Tibial nerve (tissue), 4 donors: ENCODE measurements around the gene ANO2. TPM values are rescaled to one million over a fixed set of nuclear protein-coding genes. Genes with fewer than 3 reads are reported as not detected.

ENCODE experiments used
- DNase-seq, 2 donors: peaks; one replicate each; pipeline ENCODE4 v3.0.0-alpha.2; 2019; ENCODE audit warnings: low spot score in 2 of 2
- H3K27ac ChIP-seq, 4 donors: fragments of 200-600 bp; sonication (generic) in 3 of 4; one replicate each; pipeline ENCODE4 v1.5.1; 2017 to 2019; ENCODE audit warnings: mild to moderate bottlenecking in 1 of 4
- H3K27me3 ChIP-seq, 2 donors: fragments of 200-600 bp; sonication (generic) in 1 of 2; one replicate each; pipeline versions ENCODE4 v1.5.1 to v1.6.0; 2017 to 2019
- H3K36me3 ChIP-seq, 3 donors: fragments of 200-600 bp; sonication (generic); one replicate each; pipeline ENCODE4 v1.5.1; 2018 to 2019
- H3K4me1 ChIP-seq, 4 donors: fragments of 200-600 bp; sonication (generic) in 3 of 4; one replicate each; pipeline ENCODE4 v1.5.1; 2017 to 2019
- H3K4me3 ChIP-seq, 4 donors: fragments of 200-600 bp; sonication (generic) in 3 of 4; one replicate each; pipeline ENCODE4 v1.5.1; 2017 to 2019; ENCODE audit warnings: mild to moderate bottlenecking in 1 of 4, moderate library complexity in 1 of 4
- H3K9me3 ChIP-seq, 4 donors: fragments of 200-600 bp; sonication (generic) in 3 of 4; one replicate each; pipeline ENCODE4 v1.5.1; 2017 to 2019
- CTCF ChIP-seq, 5 experiments: fragments of 200-600 bp in 3 of 5; fragments of 450-650 bp in 2 of 5; sonication (generic) in 3 of 5; IDR thresholded peaks; one replicate each; pipeline ENCODE4 v1.5.1; 2016 to 2019; ENCODE audit warnings: antibody characterized with exemption in 5 of 5, mild to moderate bottlenecking in 3 of 5, moderate library complexity in 2 of 5
- EP300 ChIP-seq, 2 donors: sonication (generic); formaldehyde crosslinking; IDR thresholded peaks; one replicate each; pipeline ENCODE4 v1.6.1; 2017; ENCODE audit warnings: antibody characterized with exemption in 2 of 2, mild to moderate bottlenecking in 1 of 2
- POLR2A ChIP-seq, 2 donors: fragments of 450-650 bp; IDR thresholded peaks; one replicate each; pipeline ENCODE4 v1.6.1; 2017; ENCODE audit warnings: antibody characterized with exemption in 2 of 2, mild to moderate bottlenecking in 2 of 2, moderate library complexity in 2 of 2
- WGBS, 2 donors: methylation state at CpG; one replicate each; pipeline ENCODE4 v1.1.5; 2018; 5-methylcytosine and 5-hydroxymethylcytosine counted together
- total RNA-seq, 4 donors: library from RNA; depleted of rRNA; stranded (reverse); fragments of >200 nt; gene quantifications; one replicate each; pipeline ENCODE4 v1.1.0, GENCODE V29; 2016

Gene ANO2
- total RNA-seq, 4 donors from 2014 or later: 13.8 to 23.2 (median 21.3) TPM

- peak in 1 of 2 donors; percentile 52 for DNase-seq
- TF ChIP-seq POLR2A (IDR thresholded peaks at IDR 0.05): no peak
- peak in 1 of 2 donors; percentile 69 for TF ChIP-seq EP300 (IDR thresholded peaks at IDR 0.05)
- no peaks in the 10 kb centered on the region for H3K27me3 ChIP-seq
- H3K27ac ChIP-seq: no peak overlapping the region
- H3K9me3 ChIP-seq: no peaks in the 10 kb centered on the region
- H3K4me1 ChIP-seq: no peaks in the 10 kb centered on the region
- H3K36me3 ChIP-seq: no peaks in the 10 kb centered on the region
- 71 to 80% methylated on average over 6 of the region's 6 CpGs for WGBS, 2 donors
- no peak overlapping the region for H3K4me3 ChIP-seq
These were observed 356.5 kb downstream of the ANO2 start for GRCh38 chr12:5588591-5588990.

DNA sequence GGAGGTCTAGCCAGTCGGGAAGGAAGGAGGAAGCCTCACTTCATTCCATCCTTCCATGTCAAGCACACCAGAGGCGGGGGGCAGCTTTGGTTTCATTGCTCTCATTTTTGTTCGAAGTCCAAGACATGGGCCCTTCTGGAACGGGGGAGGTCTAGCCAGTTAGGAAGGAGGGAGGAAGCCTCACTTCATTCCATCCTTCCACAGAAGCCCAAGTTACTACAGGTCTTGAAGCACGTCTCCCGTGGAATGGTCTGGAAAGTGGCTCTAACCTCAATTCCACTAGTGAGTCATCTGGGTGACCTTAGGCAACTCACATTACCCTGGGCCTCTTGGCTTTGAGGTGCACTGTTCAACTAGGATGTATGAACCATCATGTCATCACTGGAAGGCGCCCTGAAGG lies 356.9 kb downstream of the ANO2 start:
- Histone ChIP-seq H3K4me1 (no peaks in the 10 kb centered on the region), H3K27me3 (no peaks in the 10 kb centered on the region), H3K36me3 (no peaks in the 10 kb centered on the region), H3K9me3 (no peaks in the 10 kb centered on the region), H3K27ac (no peak overlapping the region), H3K4me3 (no peak overlapping the region)
- 79 to 83% methylated on average over 7 of the region's 7 CpGs for WGBS, 2 donors
- no peak for TF ChIP-seq POLR2A (IDR thresholded peaks at IDR 0.05)
- DNase-seq: peak in 1 of 2 donors; percentile 36

GRCh38 chr12:5587711-5588121 lies 357.3 kb downstream of the ANO2 start:
- Histone ChIP-seq H3K4me3 (no peak overlapping the region), H3K4me1 (peaks cover 0 to 4% (median 0%) of the 10 kb centered on the region in 4 donors), H3K27ac (no peak overlapping the region), H3K27me3 (no peaks in the 10 kb centered on the region), H3K36me3 (no peaks in the 10 kb centered on the region), H3K9me3 (no peaks in the 10 kb centered on the region)
- DNase-seq: no peak
- 33 to 49% methylated on average over 3 to 5 of the region's 5 CpGs for WGBS, 2 donors
- TF ChIP-seq CTCF (IDR thresholded peaks at IDR 0.05) (no peak), POLR2A (IDR thresholded peaks at IDR 0.05) (no peak), EP300 (IDR thresholded peaks at IDR 0.05) (no peak)

DNA sequence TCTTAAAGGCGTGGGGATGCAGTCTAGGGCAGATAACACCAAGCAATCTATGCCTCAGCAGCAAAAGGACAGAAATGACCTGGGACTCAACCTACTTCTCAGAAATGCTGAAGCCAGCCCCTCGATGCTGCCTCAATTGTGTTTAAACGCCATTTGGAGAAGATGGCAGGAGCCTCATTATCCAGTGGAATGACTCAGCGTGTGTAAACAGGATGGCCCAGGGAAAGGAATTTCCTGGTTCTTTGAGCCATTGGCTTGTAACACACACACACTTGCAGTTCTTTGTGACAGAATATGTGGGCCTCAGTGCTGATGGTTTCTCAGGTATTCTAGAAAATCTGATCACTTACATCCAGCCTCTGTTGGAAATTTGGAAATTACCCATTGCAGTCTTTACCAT lies 358.9 kb downstream of the ANO2 start:
- Histone ChIP-seq H3K4me3 (no peak overlapping the region), H3K27ac (no peak overlapping the region), H3K36me3 (no peaks in the 10 kb centered on the region), H3K4me1 (peaks cover 0 to 18% (median 1%) of the 10 kb centered on the region in 4 donors), H3K27me3 (no peaks in the 10 kb centered on the region), H3K9me3 (no peaks in the 10 kb centered on the region)
- TF ChIP-seq CTCF (IDR thresholded peaks at IDR 0.05) (no peak), EP300 (IDR thresholded peaks at IDR 0.05) (peak in 1 of 2 donors; percentile 15)
- 50 to 69% methylated on average over 4 of the region's 4 CpGs for WGBS, 2 donors
- no peak for DNase-seq

DNA sequence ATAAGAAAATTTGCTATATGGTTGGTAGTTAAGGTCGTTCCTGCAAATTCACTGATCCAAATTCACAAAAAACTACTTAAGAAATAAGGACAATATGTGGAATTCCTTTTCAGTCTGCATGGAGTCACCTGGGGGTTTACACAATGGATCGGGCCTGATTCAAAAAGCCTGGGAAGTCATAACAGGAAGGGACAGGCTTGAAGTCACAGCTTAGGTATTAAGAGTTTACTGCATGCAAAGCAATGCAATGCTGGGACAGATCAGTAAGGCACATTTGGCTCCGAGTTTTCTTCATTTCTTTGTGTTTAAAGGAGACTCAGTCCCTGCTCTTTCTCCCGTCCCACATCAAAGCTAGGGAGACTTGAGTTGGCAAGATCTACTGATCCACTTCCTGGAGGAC lies 359.9 kb downstream of the ANO2 start:
- Histone ChIP-seq H3K4me3 (no peak overlapping the region), H3K9me3 (no peaks in the 10 kb centered on the region), H3K4me1 (peaks cover 0 to 25% (median 1%) of the 10 kb centered on the region in 4 donors), H3K27me3 (no peaks in the 10 kb centered on the region), H3K27ac (no peak overlapping the region), H3K36me3 (no peaks in the 10 kb centered on the region)
- TF ChIP-seq POLR2A (IDR thresholded peaks at IDR 0.05): no peak
- no peak for TF ChIP-seq EP300 (IDR thresholded peaks at IDR 0.05)
- DNase-seq: no peak
- WGBS, 2 donors: 72 to 79% methylated on average over 4 of the region's 4 CpGs

- 69 to 73% methylated on average over 9 of the region's 9 CpGs for WGBS, 2 donors
- TF ChIP-seq CTCF (IDR thresholded peaks at IDR 0.05) (no peak), EP300 (IDR thresholded peaks at IDR 0.05) (no peak), POLR2A (IDR thresholded peaks at IDR 0.05) (no peak)
- no peaks in the 10 kb centered on the region for H3K36me3 ChIP-seq
- no peaks in the 10 kb centered on the region for H3K9me3 ChIP-seq
- H3K4me3 ChIP-seq: no peak overlapping the region
- no peaks in the 10 kb centered on the region for H3K27me3 ChIP-seq
- H3K4me1 ChIP-seq: peaks cover 0 to 25% (median 1%) of the 10 kb centered on the region in 4 donors
- H3K27ac ChIP-seq: no peak overlapping the region
- DNase-seq: no peak
These were observed 360.5 kb downstream of the ANO2 start for GRCh38 chr12:5584412-5585175.
